Central memory CD8-positive, alpha-beta T cell (primary cell): ENCODE measurements around the gene SLC36A4.
"Not testable (repeated sequence)": the region's sequence is repeated elsewhere in the genome, so short reads cannot be mapped to it uniquely, and the experiment has no call there.

Source experiments
- ATAC-seq: fragments of 150-1000 bp; cut with Tn5 transposase; replicated peaks from 2 replicates; pipeline ENCODE4 v1.10.0; 2022; ENCODE audit warnings: mild to moderate bottlenecking, moderate FRiP score, moderate number of reproducible peaks; ENCODE audit not compliant: poor library complexity, severe bottlenecking; ENCODE audit errors: extremely low read depth
- DNase-seq, 2 donors: peaks; one replicate each; pipeline ENCODE4 v3.0.0; 2021; ENCODE audit warnings: low spot score in 2 of 2
- H3K27ac Mint-ChIP-seq: one replicate; pipeline ENCODE4 v1.8.0; 2022; ENCODE audit warnings: low read depth, mild to moderate bottlenecking, moderate library complexity, mixed read lengths
- H3K27me3 Mint-ChIP-seq: one replicate; pipeline ENCODE4 v1.8.0; 2022; ENCODE audit warnings: mixed read lengths
- H3K36me3 Mint-ChIP-seq: one replicate; pipeline ENCODE4 v1.8.0; 2022; ENCODE audit warnings: mild to moderate bottlenecking, moderate library complexity, mixed read lengths; ENCODE audit not compliant: insufficient read depth
- H3K4me1 Mint-ChIP-seq: one replicate; pipeline ENCODE4 v1.8.0; 2022; ENCODE audit warnings: mixed read lengths
- H3K4me3 Mint-ChIP-seq: one replicate; pipeline ENCODE4 v1.8.0; 2022; ENCODE audit warnings: mild to moderate bottlenecking, moderate library complexity, mixed read lengths
- H3K9me3 Mint-ChIP-seq: one replicate; pipeline ENCODE4 v1.8.0; 2022; ENCODE audit warnings: mixed read lengths

SLC36A4 gene

DNA sequence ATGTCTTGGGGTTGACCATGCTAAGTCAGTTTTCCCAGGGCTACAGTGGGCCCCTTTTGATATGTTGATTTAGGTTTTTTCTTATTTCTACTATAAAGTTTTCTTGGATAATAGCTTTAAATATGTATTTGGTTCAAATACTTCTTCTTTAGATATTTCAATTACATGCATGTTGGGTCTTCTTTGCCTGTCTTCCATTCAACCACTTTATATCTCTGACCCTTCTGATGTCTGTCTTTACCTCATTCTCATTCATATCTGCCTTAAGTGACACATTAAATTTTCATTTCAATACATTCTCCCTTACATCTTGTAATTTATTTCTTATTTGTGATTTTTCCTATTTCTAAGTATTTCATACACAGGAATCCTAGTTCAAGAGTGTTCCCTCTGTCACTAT is 10.5 kb downstream of the SLC36A4 start:
- peaks cover 7% of the 10 kb centered on the region for H3K4me1 Mint-ChIP-seq
- DNase-seq (no peak), ATAC-seq (no peak)
- no peak overlapping the region for H3K27ac Mint-ChIP-seq
- peaks cover 6% of the 10 kb centered on the region for H3K9me3 Mint-ChIP-seq
- no peak overlapping the region for H3K4me3 Mint-ChIP-seq
- peaks cover 2% of the 10 kb centered on the region for H3K36me3 Mint-ChIP-seq
- no peaks in the 10 kb centered on the region for H3K27me3 Mint-ChIP-seq

DNA sequence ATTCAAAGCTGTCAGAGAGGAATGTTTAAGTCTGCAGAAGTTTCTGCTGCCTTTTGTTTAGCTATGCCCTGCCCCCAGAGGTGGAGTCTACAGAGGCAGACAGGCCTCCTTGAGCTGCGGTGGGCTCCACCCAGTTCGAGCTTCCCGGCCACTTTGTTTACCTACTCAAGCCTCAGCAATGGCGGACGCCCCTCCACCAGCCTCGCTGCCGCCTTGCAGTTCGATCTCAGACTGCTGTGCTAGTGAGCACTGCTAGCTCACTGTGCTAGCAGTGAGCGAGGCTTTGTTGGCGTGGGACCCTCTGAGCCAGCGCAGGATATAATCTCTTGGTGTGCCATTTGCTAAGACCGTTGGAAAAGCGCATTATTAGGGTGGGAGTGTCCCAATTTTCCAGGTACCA is 19.9 kb downstream of the SLC36A4 start:
- ATAC-seq, DNase-seq, H3K27ac Mint-ChIP-seq, H3K4me3 Mint-ChIP-seq, H3K4me1 Mint-ChIP-seq, H3K9me3 Mint-ChIP-seq, H3K36me3 Mint-ChIP-seq, H3K27me3 Mint-ChIP-seq: not testable (repeated sequence)

DNA sequence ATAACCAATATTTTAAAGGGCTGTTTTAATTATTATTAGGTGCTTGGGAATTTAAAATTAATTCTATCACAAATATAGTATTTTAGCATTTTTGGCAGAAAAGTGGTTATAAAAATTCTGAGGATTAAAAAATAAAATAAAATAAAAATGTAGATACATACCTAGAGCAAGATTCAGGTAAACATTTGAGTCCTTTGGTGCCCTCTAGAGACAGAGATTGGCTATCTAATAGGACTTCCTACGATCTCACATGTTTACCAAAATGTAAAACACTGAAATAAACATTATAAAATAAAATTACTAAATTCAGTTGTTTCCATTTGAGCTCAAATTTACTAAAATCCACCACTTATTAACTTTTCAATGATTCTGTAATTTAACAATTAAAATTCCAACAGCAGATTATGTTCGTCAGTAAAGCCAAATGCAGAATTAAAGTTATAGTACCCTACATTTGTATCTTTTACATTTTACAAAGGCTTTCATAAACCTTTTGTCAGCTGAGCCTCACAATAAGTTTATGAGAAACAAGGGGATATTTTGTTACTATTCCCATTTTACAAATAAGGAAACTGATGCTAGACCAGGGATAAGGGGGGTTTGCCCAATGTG is 27.7 kb downstream of the SLC36A4 start:
- Mint-ChIP-seq H3K4me1 (no peaks in the 10 kb centered on the region), H3K27me3 (no peaks in the 10 kb centered on the region), H3K27ac (no peak overlapping the region), H3K4me3 (no peak overlapping the region), H3K36me3 (no peaks in the 10 kb centered on the region), H3K9me3 (no peaks in the 10 kb centered on the region)
- DNase-seq (no peak), ATAC-seq (no peak)

DNA sequence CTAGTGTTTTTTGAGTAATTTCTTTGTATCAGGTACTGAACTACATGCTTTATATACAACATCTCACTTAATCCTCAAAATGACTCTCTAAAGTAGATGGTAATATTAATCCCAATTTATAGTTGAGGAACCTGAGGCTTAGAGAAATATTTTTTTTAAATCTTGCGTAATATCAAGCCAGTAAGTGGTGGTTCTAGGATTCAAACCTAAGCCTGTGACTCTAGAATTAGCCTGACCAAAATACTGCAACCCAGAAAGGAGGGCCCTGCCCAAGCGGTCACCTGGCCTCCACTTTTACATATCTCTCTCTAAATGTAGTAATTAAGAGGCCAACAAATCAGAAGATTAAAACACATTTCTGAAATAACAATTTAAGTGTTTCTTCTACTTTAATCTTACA is 28.6 kb downstream of the SLC36A4 start:
- no peaks in the 10 kb centered on the region for H3K27me3 Mint-ChIP-seq
- peaks cover 6% of the 10 kb centered on the region for H3K36me3 Mint-ChIP-seq
- H3K4me3 Mint-ChIP-seq: no peak overlapping the region
- H3K27ac Mint-ChIP-seq: no peak overlapping the region
- H3K4me1 Mint-ChIP-seq: no peaks in the 10 kb centered on the region
- ATAC-seq: no peak
- no peak for DNase-seq
- H3K9me3 Mint-ChIP-seq: no peaks in the 10 kb centered on the region

DNA sequence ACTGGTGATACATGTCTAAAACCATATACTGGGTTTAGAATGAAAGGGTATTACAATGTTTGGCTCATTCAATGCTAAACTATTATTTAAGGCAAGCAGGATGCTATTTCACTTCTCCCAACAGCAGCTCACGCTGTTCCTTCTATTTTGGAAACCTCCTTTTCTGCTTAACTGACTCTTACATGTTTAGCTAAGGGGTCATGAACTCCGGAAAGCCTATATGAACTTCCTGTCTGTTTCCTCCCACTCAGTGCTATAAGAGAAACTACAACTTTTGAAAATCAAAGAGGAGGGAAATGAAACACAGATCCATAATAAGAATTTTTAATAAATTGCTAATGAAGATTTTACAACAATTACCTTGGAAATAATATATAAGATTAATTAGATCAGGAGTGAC is 30.9 kb downstream of the SLC36A4 start:
- DNase-seq (no peak), ATAC-seq (no peak)
- Mint-ChIP-seq H3K27ac (no peak overlapping the region), H3K27me3 (no peaks in the 10 kb centered on the region), H3K4me1 (no peaks in the 10 kb centered on the region), H3K4me3 (no peak overlapping the region), H3K9me3 (no peaks in the 10 kb centered on the region), H3K36me3 (peaks cover 8% of the 10 kb centered on the region)

DNA sequence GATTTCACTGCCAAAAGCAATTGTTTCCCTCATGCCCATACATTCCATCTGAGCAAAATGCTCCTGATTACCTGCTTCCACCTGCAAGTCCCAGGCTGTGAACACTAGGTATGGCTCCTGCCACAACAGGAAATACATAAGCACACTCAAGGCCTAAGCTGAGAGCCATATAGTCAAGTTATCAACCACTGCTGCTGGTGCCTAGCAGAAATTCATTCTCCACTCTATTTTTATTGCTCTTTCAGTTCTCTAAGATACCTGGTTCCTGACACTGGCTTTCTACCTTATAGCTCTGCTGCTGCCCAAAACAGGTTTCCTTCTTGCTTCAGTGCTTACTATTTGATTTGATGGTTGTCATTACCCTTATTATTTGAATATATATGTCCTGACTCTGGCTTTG is 31.6 kb downstream of the SLC36A4 start:
- no peak for ATAC-seq
- H3K27ac Mint-ChIP-seq: no peak overlapping the region

DNA sequence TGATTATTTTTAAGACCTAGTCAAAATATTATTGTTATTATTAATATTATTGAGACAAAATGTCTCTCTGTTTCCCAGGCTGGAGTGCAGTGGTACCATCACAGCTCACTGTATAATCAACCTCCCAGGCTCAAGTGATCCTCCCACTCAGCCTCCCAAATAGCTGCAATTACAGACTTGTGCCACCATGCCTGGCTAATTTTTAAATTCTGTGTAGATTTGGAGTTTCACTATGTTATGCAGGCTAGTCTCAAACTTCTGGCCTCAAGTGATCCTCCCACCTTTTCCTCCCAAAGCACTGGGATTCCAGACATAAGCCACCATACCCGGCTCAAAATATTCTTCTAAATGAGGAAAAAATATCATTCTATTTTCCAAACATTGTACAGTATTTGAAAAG is 37.0 kb downstream of the SLC36A4 start:
- Mint-ChIP-seq H3K4me3 (no peak overlapping the region), H3K36me3 (peaks cover 9% of the 10 kb centered on the region), H3K27ac (no peak overlapping the region), H3K4me1 (no peaks in the 10 kb centered on the region), H3K27me3 (no peaks in the 10 kb centered on the region), H3K9me3 (no peaks in the 10 kb centered on the region)
- DNase-seq (no peak), ATAC-seq (no peak)

More for the DNA sequence above, 31.6 kb downstream of the SLC36A4 start:
- H3K36me3 Mint-ChIP-seq: peaks cover 8% of the 10 kb centered on the region
- no peak for DNase-seq
- no peaks in the 10 kb centered on the region for H3K4me1 Mint-ChIP-seq
- H3K4me3 Mint-ChIP-seq: no peak overlapping the region
- no peaks in the 10 kb centered on the region for H3K9me3 Mint-ChIP-seq
- no peaks in the 10 kb centered on the region for H3K27me3 Mint-ChIP-seq

DNA sequence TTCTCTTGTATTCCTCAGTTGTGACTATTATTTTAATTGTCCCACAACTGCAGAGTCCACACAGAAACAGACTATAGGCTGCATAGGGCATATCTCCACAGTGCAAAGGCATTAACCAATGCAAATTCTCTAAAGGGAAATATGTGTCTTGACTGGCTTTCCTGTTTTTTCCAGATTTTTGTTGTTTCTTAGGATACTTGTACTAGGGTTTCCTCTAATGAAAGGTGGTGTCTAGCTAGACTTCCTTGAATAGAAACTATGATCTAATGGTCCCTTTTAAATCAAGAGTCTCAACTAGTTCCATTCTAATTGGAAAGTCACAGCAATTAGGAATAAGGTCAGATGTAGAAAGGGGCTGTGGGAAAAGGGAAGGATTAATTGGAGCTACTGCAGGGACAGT is 37.6 kb downstream of the SLC36A4 start:
- peaks cover 9% of the 10 kb centered on the region for H3K36me3 Mint-ChIP-seq
- ATAC-seq: no peak
- H3K4me3 Mint-ChIP-seq: no peak overlapping the region
- no peaks in the 10 kb centered on the region for H3K9me3 Mint-ChIP-seq
- H3K27ac Mint-ChIP-seq: no peak overlapping the region
- H3K4me1 Mint-ChIP-seq: no peaks in the 10 kb centered on the region
- no peaks in the 10 kb centered on the region for H3K27me3 Mint-ChIP-seq
- DNase-seq: no peak

DNA sequence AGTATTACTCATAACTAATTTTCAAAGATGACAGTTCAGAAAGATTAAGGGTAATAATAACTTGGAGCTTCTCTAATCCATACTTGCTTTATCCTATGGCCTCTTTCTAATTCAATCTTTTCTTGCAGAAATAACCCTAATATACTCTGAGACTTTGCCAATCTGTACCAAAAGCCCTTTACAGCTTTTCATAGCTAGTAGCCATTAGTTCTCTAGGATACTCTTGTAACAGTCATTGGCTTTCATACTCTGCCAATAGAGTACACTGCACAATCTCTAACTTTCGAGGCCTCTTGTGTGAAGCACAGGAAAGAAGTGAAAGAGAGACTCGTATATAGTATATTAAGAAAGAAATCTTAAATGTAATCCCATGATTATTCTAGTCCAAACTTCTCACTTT is 38.1 kb downstream of the SLC36A4 start:
- H3K9me3 Mint-ChIP-seq: no peaks in the 10 kb centered on the region
- ATAC-seq (no peak), DNase-seq (no peak)
- peaks cover 8% of the 10 kb centered on the region for H3K36me3 Mint-ChIP-seq
- no peaks in the 10 kb centered on the region for H3K27me3 Mint-ChIP-seq
- H3K27ac Mint-ChIP-seq: no peak overlapping the region
- no peak overlapping the region for H3K4me3 Mint-ChIP-seq
- no peaks in the 10 kb centered on the region for H3K4me1 Mint-ChIP-seq

DNA sequence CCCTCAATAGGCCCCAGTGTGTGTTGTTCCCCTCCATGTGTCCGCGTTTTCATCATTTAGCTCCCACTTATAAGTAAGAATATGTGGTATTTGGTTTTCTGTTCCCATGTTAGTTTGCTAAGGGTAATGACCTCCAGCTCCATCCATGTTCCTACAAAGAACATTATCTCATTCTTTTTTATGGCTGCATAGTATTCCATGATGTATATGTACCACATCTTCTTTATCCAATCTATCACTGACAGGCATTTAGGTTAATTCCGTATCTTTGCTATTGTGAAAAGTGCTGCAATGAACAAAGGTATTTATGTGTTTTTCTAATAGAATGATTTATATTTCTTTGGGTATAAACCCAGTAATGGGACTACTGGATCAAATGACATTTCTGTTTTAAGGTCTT is 42.1 kb downstream of the SLC36A4 start:
- ATAC-seq: no peak
- H3K27ac Mint-ChIP-seq: no peak overlapping the region

DNA sequence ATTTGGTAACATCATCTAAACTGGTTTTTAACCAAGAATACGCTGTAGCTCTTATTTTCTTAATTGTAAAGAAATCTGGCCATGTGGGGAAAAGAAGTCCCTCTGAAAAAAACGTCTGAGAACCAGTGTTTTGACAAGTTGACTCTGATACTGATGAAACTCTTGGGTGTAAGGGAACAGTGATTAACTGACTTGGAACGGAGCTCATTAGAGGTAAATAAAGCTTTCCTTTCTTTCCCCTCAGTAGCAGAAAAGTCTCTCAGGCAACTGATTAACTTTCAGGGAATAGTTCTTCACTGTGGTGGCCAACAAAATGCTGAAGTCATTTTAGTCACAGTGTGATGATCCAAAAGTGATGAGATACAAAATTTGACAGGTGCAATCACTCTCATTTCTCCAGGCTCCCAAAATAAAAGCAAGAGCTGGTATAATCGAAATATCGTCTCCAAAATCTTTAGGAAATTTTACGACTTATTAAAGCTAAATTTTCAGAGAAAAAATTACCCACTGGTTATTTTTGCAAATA is 52.3 kb downstream of the SLC36A4 start:
- Mint-ChIP-seq H3K4me1 (no peaks in the 10 kb centered on the region), H3K4me3 (no peak overlapping the region), H3K27me3 (no peaks in the 10 kb centered on the region), H3K36me3 (peaks cover 2% of the 10 kb centered on the region), H3K27ac (no peak overlapping the region), H3K9me3 (no peaks in the 10 kb centered on the region)
- no peak for DNase-seq
- ATAC-seq: no peak

More for the DNA sequence above, 42.1 kb downstream of the SLC36A4 start:
- Mint-ChIP-seq H3K27me3 (no peaks in the 10 kb centered on the region), H3K4me1 (no peaks in the 10 kb centered on the region), H3K36me3 (peaks cover 2% of the 10 kb centered on the region), H3K9me3 (no peaks in the 10 kb centered on the region), H3K4me3 (no peak overlapping the region)
- no peak for DNase-seq

DNA sequence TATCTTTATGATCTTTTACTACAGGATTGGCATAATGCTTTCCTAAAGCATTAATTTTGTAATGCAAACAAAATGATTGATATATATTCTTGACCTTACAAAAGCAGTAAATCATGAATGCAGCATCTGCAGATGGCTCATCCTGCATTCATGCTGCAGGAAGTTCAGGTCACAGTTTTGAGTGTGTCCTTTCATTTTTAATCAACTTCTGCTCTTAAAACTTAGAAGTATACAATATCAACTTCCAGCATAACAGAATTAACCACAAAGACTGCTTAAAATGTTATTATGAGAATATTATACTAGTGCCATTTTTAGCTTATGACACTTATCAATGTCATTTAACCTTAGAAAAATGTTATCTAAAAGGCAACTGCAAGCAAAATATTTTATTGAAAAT is 54.0 kb downstream of the SLC36A4 start:
- Mint-ChIP-seq H3K4me3 (no peak overlapping the region), H3K36me3 (peaks cover 2% of the 10 kb centered on the region), H3K4me1 (no peaks in the 10 kb centered on the region), H3K27me3 (no peaks in the 10 kb centered on the region), H3K9me3 (no peaks in the 10 kb centered on the region), H3K27ac (no peak overlapping the region)
- no peak for ATAC-seq
- DNase-seq: no peak

DNA sequence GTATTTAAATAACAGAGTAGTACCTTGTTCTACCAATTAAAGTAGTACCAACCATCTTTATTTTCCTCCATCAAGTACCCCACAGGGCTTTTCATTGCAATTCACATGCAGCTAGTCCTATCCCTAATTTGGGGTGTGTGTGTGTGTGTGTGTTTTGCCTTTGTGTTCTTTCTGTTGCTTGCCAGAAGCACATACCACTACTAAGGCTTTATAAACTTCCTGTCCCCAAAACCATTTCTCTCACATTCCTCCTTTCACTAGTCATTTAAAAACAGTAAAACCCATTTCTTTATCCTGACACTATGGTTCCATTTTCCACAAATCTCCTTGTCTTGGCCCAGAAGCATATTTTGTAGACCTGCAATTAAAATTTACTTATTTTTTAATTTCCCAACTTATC is 54.6 kb downstream of the SLC36A4 start:
- H3K4me3 Mint-ChIP-seq: no peak overlapping the region
- peaks cover 2% of the 10 kb centered on the region for H3K36me3 Mint-ChIP-seq
- ATAC-seq: no peak
- no peaks in the 10 kb centered on the region for H3K27me3 Mint-ChIP-seq
- DNase-seq: no peak
- H3K9me3 Mint-ChIP-seq: no peaks in the 10 kb centered on the region
- H3K27ac Mint-ChIP-seq: no peak overlapping the region
- H3K4me1 Mint-ChIP-seq: no peaks in the 10 kb centered on the region
